ENCODE data around the gene FOSB. TPM values are rescaled to one million over a fixed set of nuclear protein-coding genes. Genes with fewer than 3 reads are reported as not detected.

Gene FOSB
- total RNA-seq, 1 donor from 2014 or later: 2.1 TPM

DNA sequence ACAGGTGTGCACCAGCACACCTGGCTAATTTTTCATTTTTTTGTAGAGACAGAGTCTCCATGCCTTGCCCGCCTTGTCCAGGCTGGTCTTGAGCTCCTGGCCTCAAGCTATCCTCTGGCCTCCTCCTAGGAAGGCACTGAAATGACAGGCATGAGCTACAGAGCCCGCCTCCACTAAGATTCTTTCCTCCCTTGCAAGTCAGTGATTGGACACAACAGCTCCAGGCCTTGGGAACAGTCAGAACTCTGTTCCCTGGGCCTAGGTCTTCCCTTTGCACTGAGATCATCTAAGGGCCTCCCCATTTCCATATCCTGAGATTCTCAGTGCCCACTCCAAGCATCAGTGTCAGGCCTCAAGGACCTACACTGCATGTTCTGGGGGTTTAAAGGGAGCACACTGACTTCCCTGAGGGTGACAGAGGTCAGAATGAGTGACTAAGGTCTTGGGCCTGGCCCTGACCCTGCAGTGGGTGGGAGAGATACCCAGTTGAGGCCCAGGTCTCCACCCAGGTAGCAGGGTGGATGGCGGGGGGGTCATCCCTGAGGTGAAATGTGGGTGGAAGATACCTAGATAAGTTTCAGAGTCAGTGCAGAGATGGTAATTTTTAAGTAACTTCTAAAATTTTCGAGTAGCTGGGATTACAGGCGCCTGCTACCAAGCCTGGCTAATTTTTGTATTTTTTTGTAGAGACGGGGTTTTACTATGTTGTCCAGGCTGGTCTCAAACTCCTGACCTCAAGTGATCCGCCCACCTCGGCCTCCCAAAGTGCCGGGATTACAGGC, 26.7 kb upstream of the FOSB start:
- intact Hi-C loops (cut with micrococcal nuclease): no loop called here

GRCh38 chr19:45442408-45442777, 25.4 kb upstream of the FOSB start:
- intact Hi-C loops (cut with micrococcal nuclease): loop anchor here (2.0 kb wide), 1 partner anchor 200 kb away; no protein-coding TSS in a partner anchor

DNA sequence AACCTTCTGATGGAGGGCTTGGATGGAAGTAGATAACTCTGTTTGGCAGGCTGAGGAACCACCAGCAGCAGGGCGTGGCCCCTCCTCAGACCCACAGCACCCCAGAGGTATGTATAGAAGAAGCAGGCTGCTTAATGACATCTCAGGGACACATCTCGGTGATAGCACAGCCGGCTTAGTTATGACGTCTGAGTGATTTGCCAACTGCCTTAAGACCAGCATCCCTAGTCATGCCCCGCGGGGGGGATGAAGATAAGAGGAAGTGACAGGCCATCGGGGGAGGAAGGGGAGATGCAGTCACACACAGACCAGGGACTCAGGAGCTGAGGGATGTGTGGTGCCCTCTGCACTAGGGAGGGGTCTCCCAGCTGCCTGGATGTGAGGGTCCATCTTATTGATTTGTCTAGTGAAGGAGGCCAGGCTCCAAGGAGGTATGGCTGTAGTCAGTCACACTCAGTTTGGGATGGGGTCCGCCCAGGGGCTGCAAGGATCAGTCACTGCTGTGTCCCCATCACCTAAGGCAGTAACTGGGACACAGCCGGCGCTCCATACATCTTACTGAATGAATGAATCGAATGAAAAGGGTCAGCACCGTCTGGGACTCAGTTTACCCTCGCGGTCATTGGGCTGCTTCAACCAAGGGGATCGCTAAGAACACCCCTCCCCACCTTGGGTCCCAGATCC, 24.9 kb upstream of the FOSB start:
- intact Hi-C loops (cut with micrococcal nuclease): loop anchor here (2.0 kb wide), 1 partner anchor 200 kb away; no protein-coding TSS in a partner anchor

DNA sequence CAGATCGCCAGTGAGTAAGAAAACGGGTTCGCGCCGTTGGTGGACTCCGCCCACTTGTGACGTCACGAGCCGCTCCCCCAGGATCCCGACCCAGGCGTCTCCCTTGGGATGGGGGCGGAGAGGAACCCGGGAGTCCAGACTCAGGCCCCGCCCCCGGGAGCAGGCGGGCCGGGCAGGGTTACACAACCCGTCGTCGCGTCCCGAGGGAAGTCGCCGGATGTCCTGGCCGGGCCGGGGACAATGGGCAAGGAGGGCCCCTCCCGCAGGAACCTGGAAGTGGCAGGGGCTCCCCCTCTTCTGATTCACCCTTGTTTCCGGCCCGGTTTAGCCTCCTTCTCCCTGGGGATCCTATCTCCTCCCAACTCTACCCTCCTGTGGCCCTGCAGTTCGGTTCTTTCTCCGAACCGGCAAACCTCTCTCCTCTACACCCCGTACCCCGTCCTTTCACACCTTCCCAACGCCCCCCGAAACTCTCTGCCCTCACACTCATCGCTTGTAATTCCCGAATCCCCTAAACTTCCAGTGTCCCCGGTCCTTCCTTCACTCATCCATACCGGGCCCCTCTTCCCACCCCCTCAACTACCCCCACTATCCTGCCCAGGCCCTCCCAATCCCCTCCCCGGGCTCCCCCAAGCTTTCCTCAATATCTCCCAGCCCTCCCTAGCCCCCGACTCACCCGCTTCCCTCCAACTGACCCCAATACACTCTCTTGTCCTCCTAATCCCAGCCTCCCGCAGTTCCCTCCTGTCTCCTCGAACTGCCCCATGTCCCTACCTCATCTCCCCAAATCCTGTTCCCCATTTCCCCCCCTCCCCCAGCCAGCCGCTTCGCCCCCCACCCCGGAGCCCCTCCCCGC, 24.1 kb upstream of the FOSB start:
- intact Hi-C loops (cut with micrococcal nuclease): loop anchor here (2.0 kb wide), 1 partner anchor 199 kb away; no protein-coding TSS in a partner anchor

- intact Hi-C loops (cut with micrococcal nuclease): no loop called here
Observed at GRCh38 chr19:45444318-45445041, 23.3 kb upstream of the FOSB start.

DNA sequence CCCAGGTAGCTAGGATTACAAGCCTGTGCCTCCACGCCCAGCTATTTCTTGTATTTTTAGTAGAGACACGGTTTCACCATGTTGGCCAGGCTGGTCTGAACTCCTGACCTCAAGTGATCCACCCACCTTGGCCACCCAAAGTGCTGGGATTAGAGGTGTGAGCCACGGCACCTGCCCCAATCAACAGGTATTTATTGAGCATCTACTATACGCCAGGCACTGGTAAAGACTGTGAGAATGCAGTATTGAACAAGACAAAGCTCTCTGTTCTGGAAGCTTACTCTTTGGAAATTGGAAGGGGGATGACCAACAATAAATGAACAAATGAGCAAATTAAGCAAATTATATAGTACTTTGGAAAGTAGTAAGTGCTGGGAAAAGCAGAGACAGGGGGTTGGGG, 22.7 kb upstream of the FOSB start:
- intact Hi-C loops (cut with micrococcal nuclease): no loop called here

GRCh38 chr19:45446295-45446694, 21.5 kb upstream of the FOSB start:
- intact Hi-C loops (cut with micrococcal nuclease): no loop called here

DNA sequence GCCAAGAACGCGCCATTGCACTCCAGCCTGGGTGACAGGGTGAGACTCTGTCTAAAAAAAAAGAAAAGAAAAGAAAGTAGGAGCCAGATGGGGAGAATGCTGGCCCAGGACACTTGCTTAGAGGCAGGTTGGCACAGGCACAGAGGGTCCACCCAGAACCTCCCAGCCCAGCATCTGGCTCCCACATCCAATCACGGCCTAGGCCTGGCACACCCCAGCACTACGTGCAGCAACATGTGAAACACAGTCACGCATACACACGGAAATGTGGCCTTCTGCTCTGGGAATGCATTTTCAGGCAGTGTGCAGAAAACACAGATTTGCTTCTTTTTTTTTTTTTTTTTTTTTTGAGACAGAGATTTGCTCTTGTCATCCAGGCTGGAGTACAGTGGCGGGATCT, 20.9 kb upstream of the FOSB start:
- intact Hi-C loops (cut with micrococcal nuclease): no loop called here

GRCh38 chr19:45448425-45448756, 19.4 kb upstream of the FOSB start:
- intact Hi-C loops (cut with micrococcal nuclease): no loop called here

GRCh38 chr19:45448887-45449299, 18.9 kb upstream of the FOSB start:
- intact Hi-C loops (cut with micrococcal nuclease): no loop called here

DNA sequence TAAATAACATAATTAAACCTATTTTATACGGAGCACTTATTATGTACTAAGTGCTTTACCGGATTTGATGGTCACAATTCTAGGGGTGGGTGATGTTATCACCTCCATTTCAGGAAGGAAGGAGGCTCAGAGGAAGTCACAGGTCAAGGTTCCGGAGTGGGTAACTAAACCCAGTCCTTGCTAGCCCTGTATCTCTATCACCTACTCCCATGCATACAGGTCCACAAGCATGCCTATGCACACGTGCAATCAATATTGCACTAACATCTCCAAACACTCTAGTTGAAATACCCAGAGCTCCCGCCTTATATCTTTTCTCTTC, 17.8 kb upstream of the FOSB start:
- intact Hi-C loops (cut with micrococcal nuclease): loop anchor here (1.0 kb wide), 1 partner anchor 28 kb away; no protein-coding TSS in a partner anchor

- intact Hi-C loops (cut with micrococcal nuclease): loop anchor here (1.0 kb wide), 1 partner anchor 16 kb away; the partner anchor contains the start of gene FOSB
Observed at GRCh38 chr19:45451131-45451849, 16.5 kb upstream of the FOSB start.

DNA sequence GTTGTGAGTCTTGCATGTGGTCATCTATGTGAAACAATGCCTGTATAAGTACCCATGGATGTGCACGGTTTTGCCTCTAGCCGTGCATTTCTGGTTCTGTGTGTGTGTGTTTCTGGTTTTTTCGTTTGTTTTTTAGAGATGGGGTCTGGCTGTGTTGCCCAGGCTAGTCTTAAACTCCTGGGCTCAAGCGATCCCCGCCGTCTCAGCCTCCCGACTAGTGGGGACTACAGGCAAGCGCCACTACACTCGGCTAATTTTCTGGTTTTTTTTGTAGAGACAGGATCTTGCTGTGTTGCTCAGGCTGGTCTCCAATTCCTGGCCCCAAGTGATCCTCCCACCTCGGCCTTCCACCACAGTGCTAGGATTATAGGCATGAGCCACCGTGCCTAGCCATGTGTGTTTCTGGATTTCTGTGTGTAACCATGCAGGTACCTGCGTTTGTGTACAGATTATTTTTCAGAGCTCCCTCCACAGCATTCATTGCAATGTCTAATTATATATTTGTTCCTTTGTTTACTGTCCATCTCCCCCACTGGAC, 15.9 kb upstream of the FOSB start:
- intact Hi-C loops (cut with micrococcal nuclease): loop anchor here (1.0 kb wide), 1 partner anchor 15 kb away; the partner anchor contains the start of gene FOSB

- intact Hi-C loops (cut with micrococcal nuclease): no loop called here
Observed at GRCh38 chr19:45455707-45456499, 11.9 kb upstream of the FOSB start.

- intact Hi-C loops (cut with micrococcal nuclease): no loop called here
Observed at GRCh38 chr19:45456500-45456815, 11.3 kb upstream of the FOSB start.

DNA sequence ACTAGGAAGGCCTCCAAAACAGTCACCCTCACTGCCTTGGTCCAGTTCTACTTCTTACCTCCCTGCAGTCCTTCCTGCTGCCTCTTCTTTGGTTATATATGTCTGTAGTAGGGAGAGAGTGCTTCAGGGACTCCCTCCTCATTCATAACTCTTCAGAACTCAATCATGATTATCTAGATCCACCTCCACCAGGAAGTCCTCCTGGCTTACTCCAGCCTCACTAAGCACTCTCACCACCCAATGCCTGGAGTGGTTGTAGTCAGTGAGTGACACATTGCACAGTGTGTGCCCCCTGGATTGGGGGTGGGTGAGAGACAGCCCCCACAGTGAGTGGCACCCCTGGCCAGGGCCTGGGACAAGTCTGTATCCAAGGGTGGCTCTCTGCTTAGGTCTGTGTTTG, 10.0 kb upstream of the FOSB start:
- intact Hi-C loops (cut with micrococcal nuclease): no loop called here

DNA sequence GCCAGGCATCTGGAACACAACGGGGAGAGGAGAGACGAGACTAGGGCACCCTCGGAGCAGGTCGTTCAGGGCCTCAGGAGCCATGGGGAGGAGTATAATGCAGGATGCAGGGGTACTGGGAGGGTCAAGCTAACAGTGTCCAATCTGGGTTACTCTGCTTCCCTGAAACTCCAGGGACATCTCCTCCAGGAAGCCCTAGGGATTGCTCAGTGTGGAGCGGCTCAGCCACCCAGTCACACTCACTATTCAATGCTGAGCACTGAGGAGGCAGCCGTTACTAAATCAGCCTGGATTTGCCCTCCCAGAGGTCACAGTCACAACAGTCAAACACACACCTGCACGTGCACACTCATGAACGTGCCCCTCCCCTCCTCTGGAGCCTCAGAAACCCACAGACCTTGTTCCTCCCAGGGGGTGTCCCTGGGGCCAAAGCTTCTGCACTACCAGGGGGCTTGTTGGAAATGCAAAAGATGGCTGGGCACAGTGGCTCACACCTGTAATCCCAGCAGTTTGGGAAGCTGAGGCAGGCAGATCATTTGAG, 6.9 kb upstream of the FOSB start:
- intact Hi-C loops (cut with micrococcal nuclease): no loop called here

GRCh38 chr19:45462174-45462573, 5.6 kb upstream of the FOSB start:
- intact Hi-C loops (cut with micrococcal nuclease): no loop called here

DNA sequence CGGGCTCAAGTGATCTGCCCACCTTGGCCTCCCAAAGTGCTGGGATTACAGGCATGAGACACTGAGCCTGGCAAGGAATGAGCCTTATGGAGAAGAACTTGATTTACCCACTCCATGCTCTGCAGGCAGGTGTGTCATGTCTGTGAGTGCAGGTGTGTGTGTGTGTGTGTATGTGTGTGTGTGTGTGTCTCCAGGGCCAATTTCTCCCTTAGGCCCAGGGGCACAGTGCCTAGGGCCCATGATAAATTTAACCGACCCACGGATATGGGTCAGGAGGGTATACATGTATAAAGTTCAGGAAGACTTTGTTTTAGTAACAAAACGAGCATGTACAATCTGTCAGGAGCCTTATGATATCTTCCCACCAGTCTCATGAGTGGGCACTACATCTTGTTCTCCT, 4.6 kb upstream of the FOSB start:
- intact Hi-C loops (cut with micrococcal nuclease): no loop called here
